Mesenchymal stem cell (in vitro differentiated cells and primary cell): Measurements from ENCODE around the gene PI4KA.
A peak's percentile ranks its signal among the peaks of the same experiment; 100 is the strongest.

Source experiments
- DNase-seq: peaks from one replicate; pipeline ENCODE4 v3.0.0-alpha.2; 2013
- H2AFZ ChIP-seq: one replicate; pipeline ENCODE4 v1.6.1; 2013; ENCODE audit warnings: low read depth, mild to moderate bottlenecking, control low read depth, inconsistent platforms, low read length, moderate library complexity
- H2AK5ac ChIP-seq: 2 replicates; pipeline ENCODE4 v1.6.1; 2013; ENCODE audit warnings: low read length, moderate library complexity, mild to moderate bottlenecking, inconsistent platforms; ENCODE audit not compliant: severe bottlenecking
- H2BK120ac ChIP-seq: one replicate; pipeline ENCODE4 v1.6.1; 2013; ENCODE audit warnings: low read depth, mild to moderate bottlenecking, inconsistent platforms, low read length, moderate library complexity
- H2BK12ac ChIP-seq, 2 experiments: one replicate each; pipeline ENCODE4 v1.6.1; 2013; ENCODE audit warnings: inconsistent platforms in 2 of 2, low read length in 2 of 2, mild to moderate bottlenecking in 2 of 2, moderate library complexity in 2 of 2, control low read depth in 1 of 2
- H2BK15ac ChIP-seq: one replicate; pipeline ENCODE4 v1.6.1; 2013; ENCODE audit warnings: mild to moderate bottlenecking, low read depth, inconsistent platforms; ENCODE audit not compliant: poor library complexity, severe bottlenecking
- H2BK5ac ChIP-seq: 2 replicates; pipeline ENCODE4 v1.6.1; 2013; ENCODE audit warnings: low read depth, mild to moderate bottlenecking, low read length, control low read depth, inconsistent platforms; ENCODE audit not compliant: poor library complexity, severe bottlenecking
- H3K14ac ChIP-seq, 2 experiments: one replicate each; pipeline ENCODE4 v1.6.1; 2013; ENCODE audit warnings: inconsistent platforms in 2 of 2, low read length in 2 of 2, control low read depth in 1 of 2, mild to moderate bottlenecking in 1 of 2, moderate library complexity in 1 of 2
- H3K18ac ChIP-seq, 2 experiments: one replicate each; pipeline ENCODE4 v1.6.1; 2013; ENCODE audit warnings: inconsistent platforms in 2 of 2, low read length in 2 of 2, control low read depth in 1 of 2, low read depth in 1 of 2, mild to moderate bottlenecking in 1 of 2
- H3K23ac ChIP-seq, 2 experiments: one replicate each; pipeline ENCODE4 v1.6.1; 2013; ENCODE audit warnings: inconsistent platforms in 2 of 2, low read length in 2 of 2, mild to moderate bottlenecking in 2 of 2, moderate library complexity in 2 of 2, control low read depth in 1 of 2
- H3K27ac ChIP-seq: 2 replicates; pipeline ENCODE4 v1.5.1; 2013; ENCODE audit warnings: mild to moderate bottlenecking, moderate library complexity, low read length, control low read depth, inconsistent platforms; ENCODE audit not compliant: poor library complexity, severe bottlenecking
- H3K27me3 ChIP-seq, 2 experiments: 2 replicates each; pipeline versions ENCODE4 v1.6.1 to v1.7.0; 2013; ENCODE audit warnings: low read length in 2 of 2, mild to moderate bottlenecking in 2 of 2, moderate library complexity in 2 of 2, control low read depth in 1 of 2, inconsistent platforms in 1 of 2; ENCODE audit not compliant: control insufficient read depth in 1 of 2, insufficient read depth in 1 of 2
- H3K36me3 ChIP-seq, 2 experiments: 2 replicates each; pipeline versions ENCODE4 v1.6.1 to v1.7.0; 2013; ENCODE audit warnings: low read length in 2 of 2, control low read depth in 1 of 2, inconsistent platforms in 1 of 2, low read depth in 1 of 2, mild to moderate bottlenecking in 1 of 2; ENCODE audit not compliant: insufficient read depth in 2 of 2, control insufficient read depth in 1 of 2
- H3K4ac ChIP-seq, 2 experiments: one replicate each; pipeline ENCODE4 v1.6.1; 2013; ENCODE audit warnings: inconsistent platforms in 2 of 2, low read length in 2 of 2, mild to moderate bottlenecking in 2 of 2, moderate library complexity in 2 of 2, control low read depth in 1 of 2, low read depth in 1 of 2
- H3K4me1 ChIP-seq: 2 replicates; pipeline ENCODE4 v1.6.1; 2013; ENCODE audit warnings: low read depth, low read length, control low read depth; ENCODE audit not compliant: control insufficient read depth, insufficient read depth
- H3K4me2 ChIP-seq: 2 replicates; pipeline ENCODE4 v1.6.1; 2013; ENCODE audit warnings: low read length, mild to moderate bottlenecking, inconsistent platforms; ENCODE audit not compliant: poor library complexity, severe bottlenecking
- H3K4me3 ChIP-seq, 2 experiments: 2 replicates each; pipeline versions ENCODE4 v1.5.1 to v1.7.0; 2013; ENCODE audit warnings: low read length in 2 of 2, mild to moderate bottlenecking in 2 of 2, control low read depth in 1 of 2, low read depth in 1 of 2; ENCODE audit not compliant: insufficient read depth in 1 of 2
- H3K79me1 ChIP-seq: replicated peaks from 2 replicates; pipeline ENCODE4 v1.6.1; 2013; ENCODE audit warnings: mild to moderate bottlenecking, control low read depth, low read length, inconsistent platforms; ENCODE audit not compliant: poor library complexity, severe bottlenecking
- H3K9ac ChIP-seq: 2 replicates; pipeline ENCODE4 v1.7.0; 2013; ENCODE audit warnings: mild to moderate bottlenecking, low read length, moderate library complexity
- H3K9me3 ChIP-seq: 2 replicates; pipeline ENCODE4 v1.7.0; 2013; ENCODE audit warnings: mild to moderate bottlenecking, low read length; ENCODE audit not compliant: control insufficient read depth
- H4K8ac ChIP-seq: one replicate; pipeline ENCODE4 v1.6.1; 2013; ENCODE audit warnings: inconsistent platforms, mild to moderate bottlenecking, low read length, moderate library complexity
- H4K91ac ChIP-seq: one replicate; pipeline ENCODE4 v1.6.1; 2013; ENCODE audit warnings: mild to moderate bottlenecking, low read length, inconsistent platforms
- WGBS: methylation state at CpG from one replicate; pipeline ENCODE4 v1.1.7; 2013; ENCODE audit warnings: mixed read lengths; 5-methylcytosine and 5-hydroxymethylcytosine counted together

The PI4KA gene

GRCh38 chr22:20862540-20862939 lies 3.9 kb upstream of the PI4KA start:
- H3K27ac ChIP-seq: no peak overlapping the region
- H3K27me3 ChIP-seq: no peaks in the 10 kb centered on the region
- no peak overlapping the region for H3K18ac ChIP-seq
- H3K9me3 ChIP-seq: no peaks in the 10 kb centered on the region
- 98% methylated on average over 2 of the region's 2 CpGs for WGBS
- H3K36me3 ChIP-seq: peaks cover 14 to 30% of the 10 kb centered on the region in 2 experiments
- H3K79me1 ChIP-seq: peaks cover 49% of the 10 kb centered on the region
- H3K23ac ChIP-seq: no peak overlapping the region
- no peak overlapping the region for H4K91ac ChIP-seq
- H3K4me1 ChIP-seq: peaks cover 14% of the 10 kb centered on the region
- no peak overlapping the region for H2AK5ac ChIP-seq
- H2BK12ac ChIP-seq: no peak overlapping the region
- no peak overlapping the region for H2BK5ac ChIP-seq
- no peak overlapping the region for H3K14ac ChIP-seq
- H2BK15ac ChIP-seq: no peak overlapping the region
- no peak overlapping the region for H3K4me3 ChIP-seq
- H3K9ac ChIP-seq: no peak overlapping the region
- no peak overlapping the region for H2AFZ ChIP-seq
- no peak overlapping the region for H3K4ac ChIP-seq
- H4K8ac ChIP-seq: no peak overlapping the region
- H2BK120ac ChIP-seq: no peak overlapping the region
- DNase-seq: no peak
- H3K4me2 ChIP-seq: no peak overlapping the region

GRCh38 chr22:20859615-20860014 lies 1.0 kb upstream of the PI4KA start:
- H3K14ac ChIP-seq: no peak overlapping the region
- no peak overlapping the region for H2BK15ac ChIP-seq
- no peaks in the 10 kb centered on the region for H3K9me3 ChIP-seq
- H3K27me3 ChIP-seq: no peaks in the 10 kb centered on the region
- H4K91ac ChIP-seq: no peak overlapping the region
- no peak overlapping the region for H2BK120ac ChIP-seq
- peak overlapping the region; percentile 53 for H3K4me2 ChIP-seq
- peaks cover 10% of the 10 kb centered on the region for H3K4me1 ChIP-seq
- no peak overlapping the region for H2AK5ac ChIP-seq
- no peak overlapping the region for H3K23ac ChIP-seq
- H3K79me1 ChIP-seq: peaks cover 35% of the 10 kb centered on the region
- H3K18ac ChIP-seq: no peak overlapping the region
- peak overlapping the region; percentile 94 for H3K9ac ChIP-seq
- H3K4ac ChIP-seq: no peak overlapping the region
- no peak overlapping the region for H2BK5ac ChIP-seq
- WGBS: 65% methylated on average over 8 of the region's 8 CpGs
- no peak for DNase-seq
- H2BK12ac ChIP-seq: no peak overlapping the region
- no peak overlapping the region for H2AFZ ChIP-seq
- peaks cover 8 to 22% of the 10 kb centered on the region in 2 experiments for H3K36me3 ChIP-seq
- H4K8ac ChIP-seq: no peak overlapping the region
- H3K4me3 ChIP-seq: peak overlapping the region in 1 of 2 experiments; percentile 82
- no peak overlapping the region for H3K27ac ChIP-seq

- Histone ChIP-seq H3K4ac (peak overlapping the region in 1 of 2 experiments; percentile 74), H2BK120ac (peak overlapping the region; percentile 88), H3K18ac (peak overlapping the region; percentile 4 to 84), H3K27me3 (no peaks in the 10 kb centered on the region), H3K9ac (peak overlapping the region; percentile 87), H4K8ac (peak overlapping the region; percentile 85), H3K4me2 (peak overlapping the region; percentile 67), H2AK5ac (no peak overlapping the region), H2BK5ac (no peak overlapping the region), H3K14ac (no peak overlapping the region), H3K9me3 (no peaks in the 10 kb centered on the region), H3K27ac (peak overlapping the region; percentile 63), H2BK12ac (peak overlapping the region; percentile 15 to 69), H3K36me3 (peaks cover 3 to 8% of the 10 kb centered on the region in 2 experiments), H3K79me1 (peaks cover 33% of the 10 kb centered on the region), H3K4me3 (peak overlapping the region; percentile 82 to 90), H3K23ac (no peak overlapping the region), H4K91ac (peak overlapping the region; percentile 61), H2AFZ (peak overlapping the region; percentile 64), H3K4me1 (peaks cover 10% of the 10 kb centered on the region), H2BK15ac (peak overlapping the region; percentile 90)
- 1% methylated on average over 38 of the region's 38 CpGs for WGBS
- peak; percentile 91 for DNase-seq
Measured at GRCh38 chr22:20857838-20858614, 585 bp downstream of the PI4KA start.

GRCh38 chr22:20857247-20857643 lies 1.4 kb downstream of the PI4KA start:
- Histone ChIP-seq H3K9ac (peak overlapping the region; percentile 87), H3K4ac (no peak overlapping the region), H4K91ac (no peak overlapping the region), H2AFZ (no peak overlapping the region), H2BK12ac (peak overlapping the region in 1 of 2 experiments; percentile 9), H3K18ac (peak overlapping the region in 1 of 2 experiments; percentile 42), H3K27me3 (no peaks in the 10 kb centered on the region), H3K4me3 (peak overlapping the region in 1 of 2 experiments; percentile 82), H3K23ac (no peak overlapping the region), H2BK5ac (no peak overlapping the region), H3K4me2 (no peak overlapping the region), H2AK5ac (no peak overlapping the region), H2BK15ac (no peak overlapping the region), H3K9me3 (no peaks in the 10 kb centered on the region), H3K14ac (no peak overlapping the region), H3K79me1 (peaks cover 32% of the 10 kb centered on the region), H3K27ac (no peak overlapping the region), H3K4me1 (peaks cover 10% of the 10 kb centered on the region), H3K36me3 (peaks cover under 1 to 3% of the 10 kb centered on the region in 2 experiments), H4K8ac (no peak overlapping the region), H2BK120ac (no peak overlapping the region)
- WGBS: 69% methylated on average over 7 of the region's 7 CpGs
- peak; percentile 22 for DNase-seq
